Cortex of kidney (tissue), 1 donor: ENCODE data around the gene CD14.
"Not testable (repeated sequence)": the region's sequence is repeated elsewhere in the genome, so short reads cannot be mapped to it uniquely, and the experiment has no call there.

Source experiments
- DNase-seq: peaks from one replicate; lab custom pipeline; 2025; lab: John Stamatoyannopoulos, UW

The CD14 gene

GRCh38 chr5:140635291-140636257 is 2.6 kb upstream of the CD14 start:
- no peak for DNase-seq

DNA sequence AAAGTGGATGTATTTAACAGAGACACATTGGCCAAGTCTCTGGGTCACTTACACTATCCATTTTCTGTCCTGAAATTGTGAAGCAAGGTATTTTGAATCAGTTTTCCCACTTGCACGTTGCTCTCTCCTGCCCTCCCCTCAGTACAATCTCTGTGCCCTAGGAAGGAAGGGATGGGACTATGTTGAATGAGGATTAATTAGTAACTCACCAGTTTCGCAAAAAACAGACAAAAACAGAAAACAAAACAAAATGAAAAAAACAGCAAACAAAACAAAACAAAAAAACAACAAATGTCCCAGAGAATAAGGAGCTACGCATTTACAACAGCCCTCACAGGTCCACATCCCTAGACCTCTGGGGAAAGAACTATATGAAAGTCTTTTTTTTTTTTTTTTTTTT is 1.1 kb upstream of the CD14 start:
- DNase-seq: no peak

DNA sequence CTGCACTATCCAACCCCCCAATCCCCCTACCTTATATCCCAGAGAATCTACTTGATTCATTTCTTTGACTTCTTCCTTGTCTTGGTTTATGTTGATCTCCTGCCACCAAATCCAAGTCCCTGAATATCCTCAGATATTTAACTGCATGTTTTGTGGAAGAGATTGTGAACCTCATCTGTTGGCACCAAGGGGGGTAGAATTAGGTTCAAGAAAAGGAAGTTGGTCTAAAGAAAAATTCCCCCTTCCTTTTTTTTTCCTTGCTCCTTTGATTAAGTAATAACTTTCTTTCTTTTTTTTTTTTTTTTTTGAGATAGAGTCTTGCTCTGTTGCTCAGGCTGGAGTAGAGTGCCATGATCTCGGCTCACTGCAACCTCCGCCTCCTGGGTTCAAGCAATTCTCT is 526 bp upstream of the CD14 start:
- no peak for DNase-seq

- no peak for DNase-seq
These were observed 482 bp downstream of the CD14 start for GRCh38 chr5:140632366-140633020.

DNA sequence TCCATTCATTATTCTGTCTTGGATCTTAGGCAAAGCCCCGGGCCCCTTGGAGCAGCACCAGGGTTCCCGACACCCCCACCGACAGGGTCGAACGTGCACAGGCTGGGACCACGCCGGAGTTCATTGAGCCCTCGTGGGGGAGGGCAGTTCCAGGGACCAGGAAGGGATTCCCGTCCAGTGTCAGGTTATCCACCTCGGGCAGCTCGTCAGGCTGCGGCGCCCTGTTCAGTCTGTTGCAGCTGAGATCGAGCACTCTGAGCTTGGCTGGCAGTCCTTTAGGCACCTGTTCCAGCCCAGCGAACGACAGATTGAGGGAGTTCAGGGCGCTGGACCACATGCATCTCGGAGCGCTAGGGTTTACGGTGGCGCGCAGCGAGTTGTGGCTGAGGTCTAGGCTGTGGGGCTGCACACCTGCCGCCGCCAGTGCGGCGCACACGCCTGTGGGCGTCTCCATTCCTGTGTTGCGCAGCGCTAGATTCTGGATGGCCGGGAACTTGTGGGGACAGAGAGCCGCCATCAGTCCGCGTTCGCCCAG is 1.1 kb downstream of the CD14 start:
- no peak for DNase-seq

DNA sequence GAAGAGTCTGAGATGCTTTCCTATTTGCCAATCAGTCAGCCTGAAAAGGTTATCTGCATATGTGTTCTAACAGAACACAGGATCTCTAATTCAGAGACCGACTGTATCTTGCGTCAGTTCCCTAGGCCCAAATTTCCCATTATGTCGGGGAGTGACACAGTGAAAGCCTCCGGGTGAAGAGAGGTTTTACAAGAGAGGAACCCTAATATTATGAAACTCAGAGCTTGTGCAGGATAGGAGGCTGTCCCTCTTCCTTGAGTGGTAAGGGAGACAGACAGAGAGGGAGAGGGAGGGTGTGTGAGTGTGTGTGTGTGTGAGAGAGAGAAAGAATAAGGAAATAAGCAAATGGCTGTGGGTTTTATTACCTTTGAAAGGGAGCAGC is 1.9 kb downstream of the CD14 start:
- no peak for DNase-seq

GRCh38 chr5:140630292-140631035 is 2.5 kb downstream of the CD14 start:
- no peak for DNase-seq

DNA sequence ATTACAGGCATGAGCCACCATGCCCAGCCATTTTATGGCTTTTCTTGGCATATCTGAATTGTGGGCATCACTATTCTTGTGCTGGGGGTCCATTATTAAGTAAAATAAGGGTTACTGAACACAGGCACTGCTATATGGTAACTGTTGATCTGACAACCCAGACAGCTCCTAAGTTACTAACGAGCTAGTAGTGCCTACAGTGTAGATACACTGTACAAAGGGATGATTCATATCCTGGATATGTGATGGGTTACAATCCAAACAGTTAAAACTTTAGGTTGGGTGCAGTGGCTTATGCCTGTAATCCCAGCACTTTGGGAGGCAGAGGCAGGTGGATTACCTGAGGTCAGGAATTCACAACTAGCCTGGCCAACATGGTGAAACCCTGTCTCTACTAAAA is 4.3 kb downstream of the CD14 start:
- DNase-seq: no peak

- DNase-seq: no peak
These were observed 5.0 kb downstream of the CD14 start for GRCh38 chr5:140627972-140628371.

DNA sequence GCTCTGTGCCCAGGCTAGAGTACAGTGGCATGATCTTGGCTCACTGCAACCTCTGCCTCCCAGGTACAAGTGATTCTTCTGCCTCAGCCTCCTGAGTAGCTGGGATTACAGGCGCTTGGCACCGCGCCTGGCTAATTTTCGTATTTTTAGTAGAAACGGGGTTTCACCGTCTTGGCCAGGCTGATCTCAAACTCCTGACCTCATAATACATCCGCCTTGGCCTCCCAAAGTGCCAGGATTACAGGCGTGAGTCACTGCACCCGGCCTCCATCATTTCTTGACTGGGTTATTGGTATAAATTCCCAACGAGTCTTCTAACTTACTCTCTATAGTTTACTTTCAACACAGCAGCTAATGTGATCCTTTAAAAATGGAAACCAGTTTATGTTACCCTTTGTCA is 8.1 kb downstream of the CD14 start:
- DNase-seq: not testable (repeated sequence)

DNA sequence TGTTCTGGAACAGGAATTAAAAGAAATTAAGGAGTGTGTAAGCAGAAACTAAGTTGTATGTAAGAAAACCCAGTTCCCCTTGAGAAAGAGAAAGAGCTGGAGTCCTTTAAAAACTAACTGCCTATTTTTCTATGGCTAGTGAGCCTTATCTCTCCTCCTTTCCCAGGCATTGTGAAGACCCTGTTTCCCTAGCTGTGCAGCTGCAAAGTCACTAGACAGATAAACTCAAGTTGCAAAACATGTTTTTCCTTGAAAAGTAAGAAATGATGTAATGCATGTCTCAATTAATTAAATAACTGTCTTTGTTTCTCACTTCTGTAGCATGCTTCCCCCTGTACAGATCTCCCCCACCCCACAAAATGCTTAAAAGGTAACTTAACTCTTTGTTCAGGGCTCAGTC is 9.9 kb downstream of the CD14 start:
- DNase-seq: not testable (repeated sequence)

- no peak for DNase-seq
These were observed 10.7 kb downstream of the CD14 start for GRCh38 chr5:140622301-140622700.

DNA sequence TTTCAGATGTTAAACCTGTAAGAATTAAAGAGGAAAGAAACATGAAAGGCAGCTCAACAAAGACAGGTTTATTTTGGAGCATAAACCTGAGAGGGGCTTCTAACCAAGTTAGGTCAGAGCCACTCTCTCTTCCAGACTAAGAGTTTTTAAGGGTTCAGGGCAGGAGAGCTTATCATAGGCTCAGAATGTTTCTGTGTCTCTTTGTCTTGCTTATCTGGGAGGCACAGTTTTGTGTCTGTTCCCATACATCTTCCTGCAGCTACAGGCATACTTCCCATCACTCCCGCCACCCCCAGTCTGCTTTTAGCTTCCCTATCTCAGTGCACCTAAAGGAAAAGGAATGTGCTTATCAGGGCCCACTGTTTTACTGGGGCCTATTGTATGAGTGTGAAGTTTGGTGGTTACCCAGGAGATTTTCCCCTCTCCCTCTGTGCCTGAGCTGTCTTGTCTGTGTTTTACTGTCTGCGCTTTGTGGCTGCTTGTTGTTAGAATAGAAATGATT is 21.9 kb downstream of the CD14 start:
- DNase-seq: no peak

DNA sequence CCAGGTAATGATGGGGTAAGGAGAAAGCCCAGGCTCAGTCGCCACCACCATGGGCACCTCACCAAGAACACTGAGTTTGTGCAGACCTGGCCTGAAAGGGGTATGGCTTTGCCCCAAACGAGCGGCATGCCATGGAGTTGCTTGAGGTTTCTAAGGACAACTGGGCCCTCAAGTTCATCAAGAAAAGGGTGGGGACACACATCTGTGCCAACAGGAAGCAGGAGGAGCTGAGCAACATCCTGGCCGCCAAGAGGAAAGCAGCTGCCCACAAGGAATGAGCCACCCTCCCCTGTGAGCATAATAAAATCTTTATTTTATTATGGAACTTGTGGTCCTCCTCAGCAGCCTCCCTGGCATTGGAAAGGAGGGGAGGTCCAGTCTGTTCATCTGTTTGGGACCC is 23.8 kb downstream of the CD14 start:
- DNase-seq: no peak

DNA sequence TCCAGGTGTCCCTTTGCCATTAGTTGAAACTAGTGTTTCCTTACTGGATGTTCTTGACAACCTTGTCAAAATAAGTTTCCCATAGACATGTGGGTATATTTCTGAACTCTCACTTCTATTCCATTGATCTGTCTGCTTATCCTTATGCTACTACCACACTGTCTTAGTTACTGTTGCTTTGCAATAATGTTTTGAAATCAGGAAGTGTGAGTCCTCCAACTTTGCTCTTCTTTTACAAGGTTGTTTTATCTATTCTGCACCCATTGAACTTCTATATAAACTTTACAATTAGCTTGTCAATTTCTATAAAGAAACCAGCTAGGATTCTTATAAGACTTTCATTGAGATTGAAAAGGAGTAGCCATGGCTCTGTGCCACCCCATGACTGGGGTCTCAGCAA is 24.3 kb downstream of the CD14 start:
- no peak for DNase-seq

GRCh38 chr5:140607031-140607430 is 25.9 kb downstream of the CD14 start:
- no peak for DNase-seq

GRCh38 chr5:140605879-140606278 is 27.1 kb downstream of the CD14 start:
- no peak for DNase-seq

DNA sequence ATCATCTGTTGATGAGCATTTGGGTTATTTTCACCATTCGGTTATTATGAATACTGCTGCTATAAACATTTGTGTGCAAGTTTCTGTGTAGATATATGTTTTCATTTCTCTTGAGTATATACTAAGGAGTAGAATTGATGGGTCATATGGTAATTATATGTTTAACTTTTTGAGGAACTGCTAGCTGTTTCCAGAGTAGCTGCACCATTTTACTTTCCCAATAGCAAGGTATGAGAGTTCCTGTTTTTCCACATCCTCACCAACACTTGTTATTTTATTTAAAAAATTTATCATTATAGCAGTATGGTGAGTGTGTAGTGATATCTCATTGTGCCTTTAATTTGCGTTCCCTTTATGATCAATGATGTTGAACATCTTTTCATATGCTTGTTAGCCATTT is 29.2 kb downstream of the CD14 start:
- DNase-seq: no peak

GRCh38 chr5:140603446-140603698 is 29.6 kb downstream of the CD14 start:
- DNase-seq: not testable (repeated sequence)

- DNase-seq: no peak
These were observed 30.8 kb downstream of the CD14 start for GRCh38 chr5:140602147-140602546.

DNA sequence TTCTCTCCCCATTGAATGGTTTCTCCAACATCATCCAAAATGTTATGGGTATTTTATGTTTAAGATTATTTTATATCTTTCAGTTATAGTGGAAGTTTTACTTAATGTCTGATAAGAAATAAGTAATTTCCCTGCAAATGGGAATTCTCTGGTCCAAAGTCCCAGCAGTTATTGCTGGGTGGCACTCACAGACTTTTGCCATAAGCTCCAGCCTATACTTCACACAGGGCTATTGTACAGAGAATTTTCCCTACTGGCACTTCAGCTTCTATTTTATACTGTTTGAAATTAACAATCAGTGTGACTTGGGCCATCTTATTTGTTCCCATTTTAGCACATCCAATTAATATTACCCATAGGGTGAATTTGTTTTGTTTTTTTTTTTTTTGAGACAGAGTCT is 32.9 kb downstream of the CD14 start:
- no peak for DNase-seq

DNA sequence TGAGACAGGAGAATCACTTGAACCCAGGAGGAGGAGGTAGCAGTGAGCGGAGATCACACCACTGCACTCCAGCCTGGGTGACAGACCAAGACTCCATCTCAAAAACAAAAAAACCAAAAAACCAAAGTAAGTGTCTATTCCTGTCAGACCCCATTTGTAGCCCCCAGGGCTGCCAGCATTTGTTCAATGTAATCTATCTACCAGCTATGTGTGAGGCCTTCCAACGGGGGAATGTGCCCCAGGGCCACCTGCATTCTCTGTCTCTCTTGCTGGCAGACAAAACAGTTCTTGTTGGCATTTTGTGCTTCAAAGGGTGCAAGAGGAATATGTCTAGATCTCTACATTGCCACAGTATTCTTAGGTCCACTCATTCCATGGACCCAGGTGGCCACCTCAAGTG is 34.1 kb downstream of the CD14 start:
- DNase-seq: no peak

DNA sequence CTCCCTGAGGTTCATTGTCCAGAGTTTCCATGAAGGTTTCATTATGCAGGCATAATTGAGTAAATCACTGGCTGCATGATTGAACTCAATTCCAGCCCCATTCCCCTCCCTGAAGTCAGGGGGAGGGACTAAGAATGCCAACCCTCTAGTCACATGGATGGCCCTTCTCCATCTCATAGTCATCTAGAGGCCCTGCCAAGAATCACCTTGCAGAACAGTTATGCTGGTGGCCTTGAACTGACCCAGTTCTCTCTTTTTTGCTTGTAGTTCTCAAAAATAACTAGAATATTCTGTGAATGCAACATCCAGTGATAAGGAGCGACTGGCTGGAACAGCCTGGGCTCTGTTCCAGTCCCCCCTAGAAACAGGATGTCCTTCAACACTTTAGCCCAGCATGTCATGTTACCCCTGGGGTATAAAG is 36.6 kb downstream of the CD14 start:
- DNase-seq: no peak
